ENCODE measurements around the gene PLEKHO2.

PLEKHO2 gene

GRCh38 chr15:64855205-64855975, 13.7 kb downstream of the PLEKHO2 start:
- DNase-seq (ENCODE audit: low read depth, low spot score): no peak

- DNase-seq (ENCODE audit: low read depth, low spot score): no peak
Measured at GRCh38 chr15:64856429-64857145, 14.9 kb downstream of the PLEKHO2 start.

- no peak for DNase-seq (ENCODE audit: low read depth, low spot score)
Measured at GRCh38 chr15:64857421-64857820, 15.7 kb downstream of the PLEKHO2 start.

GRCh38 chr15:64858021-64858575, 16.4 kb downstream of the PLEKHO2 start:
- no peak for DNase-seq (ENCODE audit: low read depth, low spot score)

DNA sequence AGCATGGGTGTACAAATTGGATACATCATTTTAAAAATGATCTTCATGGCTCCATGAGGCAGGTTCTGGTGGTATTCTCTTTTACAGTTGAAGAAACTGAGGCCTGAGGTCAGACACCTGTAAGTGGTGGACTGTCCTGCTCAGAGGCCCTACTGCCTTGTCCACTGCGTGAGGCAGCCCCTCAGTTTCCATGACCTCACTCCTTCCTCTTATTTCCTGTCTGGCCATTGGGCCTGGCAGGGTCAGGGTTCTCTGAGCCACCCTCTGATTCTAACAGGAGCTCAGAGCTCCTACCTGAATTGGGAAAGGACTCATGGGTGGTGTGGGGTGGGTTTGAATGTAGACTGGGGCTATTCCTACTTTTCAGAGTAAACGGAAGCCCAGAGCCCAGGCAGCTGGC, 17.5 kb downstream of the PLEKHO2 start:
- no peak for DNase-seq (ENCODE audit: low read depth, low spot score)

GRCh38 chr15:64861331-64861730, 19.6 kb downstream of the PLEKHO2 start:
- no peak for DNase-seq (ENCODE audit: low read depth, low spot score)

DNA sequence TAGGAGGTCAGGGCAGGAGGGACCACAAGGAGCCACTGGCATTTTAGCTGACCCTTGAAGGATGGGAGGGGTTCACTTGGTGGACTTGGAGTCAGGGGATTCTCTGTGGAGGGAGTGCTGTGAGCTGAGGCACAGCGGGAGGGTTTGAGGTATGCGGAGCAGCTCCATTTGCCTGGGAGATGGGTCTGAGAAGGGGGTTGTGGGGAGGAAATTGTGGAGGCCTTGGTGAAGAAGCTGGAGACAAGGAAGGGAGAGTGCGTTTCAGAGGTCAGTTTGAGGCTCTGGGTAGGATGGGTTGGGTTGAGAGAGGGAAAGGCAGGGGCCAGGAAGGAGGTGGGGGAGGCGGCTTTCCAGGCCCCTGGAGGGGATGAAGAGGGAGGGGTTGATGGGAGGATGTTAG, 20.2 kb downstream of the PLEKHO2 start:
- no peak for DNase-seq (ENCODE audit: low read depth, low spot score)

DNA sequence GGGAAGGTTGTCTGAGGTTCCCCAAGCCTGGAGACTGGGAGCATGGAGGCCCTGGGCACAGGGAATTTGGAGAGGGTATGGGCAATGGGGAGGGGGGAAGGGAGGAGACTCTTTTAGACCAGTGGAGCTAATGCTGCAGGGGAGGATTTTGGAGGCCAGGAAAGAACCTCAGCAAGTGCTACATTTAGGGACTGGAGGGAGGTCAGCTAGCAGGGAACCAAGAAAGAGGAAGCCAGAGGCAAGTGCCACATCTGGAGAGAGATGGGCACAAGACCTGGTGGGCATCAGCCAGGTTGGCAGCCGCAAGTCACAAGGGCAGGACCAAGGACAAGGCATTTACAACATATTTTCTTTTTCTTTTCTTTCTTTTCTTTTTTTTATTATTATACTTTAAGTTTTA, 20.7 kb downstream of the PLEKHO2 start:
- DNase-seq (ENCODE audit: low read depth, low spot score): no peak

DNA sequence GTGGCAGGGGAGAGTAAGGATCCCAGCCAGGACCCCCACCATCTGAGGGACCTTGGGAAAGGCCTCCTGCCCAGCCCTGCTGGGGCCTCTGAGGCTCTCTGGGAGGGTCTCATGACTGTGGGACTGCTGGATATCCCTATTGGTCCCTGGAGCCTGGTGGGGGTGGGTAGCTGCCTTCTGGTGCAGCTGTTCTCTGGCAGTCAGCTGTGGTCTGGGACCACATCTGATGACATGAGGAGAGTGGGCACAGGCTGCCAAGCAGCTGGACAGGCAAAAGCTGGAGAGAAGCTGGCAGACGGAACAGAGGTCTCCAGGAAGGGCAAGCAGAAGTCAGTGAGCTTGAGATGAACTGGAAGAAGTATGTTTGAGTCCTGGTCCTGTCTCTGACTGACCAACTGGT, 22.4 kb downstream of the PLEKHO2 start:
- DNase-seq (ENCODE audit: low read depth, low spot score): no peak

GRCh38 chr15:64865126-64865997, 23.6 kb downstream of the PLEKHO2 start:
- no peak for DNase-seq (ENCODE audit: low read depth, low spot score)

DNA sequence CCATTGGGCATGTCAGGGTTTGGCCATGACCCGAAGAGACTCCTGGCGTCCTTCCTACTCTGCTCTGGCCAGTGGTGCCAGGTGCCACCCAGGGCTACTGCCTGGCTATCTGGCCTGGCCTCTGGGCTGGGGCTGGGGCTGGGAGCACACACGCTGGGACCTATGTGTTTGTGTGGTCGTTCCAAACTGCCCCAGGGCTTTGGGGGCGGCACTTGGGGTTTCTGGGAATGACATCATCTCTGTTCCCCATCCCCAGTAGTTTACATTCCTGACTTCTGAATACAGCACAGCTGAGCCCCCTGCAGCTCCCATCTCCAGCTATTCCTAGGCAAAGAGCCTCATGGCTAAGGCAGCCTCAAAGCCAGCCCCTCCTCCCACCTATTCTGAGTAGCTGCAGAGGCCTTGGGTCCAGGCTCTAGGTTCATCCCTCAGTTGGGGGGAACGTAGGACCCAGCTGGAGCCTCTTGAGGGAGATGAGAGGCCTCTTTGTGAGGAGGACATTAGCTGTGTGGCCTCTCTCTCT, 24.3 kb downstream of the PLEKHO2 start:
- no peak for DNase-seq (ENCODE audit: low read depth, low spot score)

DNA sequence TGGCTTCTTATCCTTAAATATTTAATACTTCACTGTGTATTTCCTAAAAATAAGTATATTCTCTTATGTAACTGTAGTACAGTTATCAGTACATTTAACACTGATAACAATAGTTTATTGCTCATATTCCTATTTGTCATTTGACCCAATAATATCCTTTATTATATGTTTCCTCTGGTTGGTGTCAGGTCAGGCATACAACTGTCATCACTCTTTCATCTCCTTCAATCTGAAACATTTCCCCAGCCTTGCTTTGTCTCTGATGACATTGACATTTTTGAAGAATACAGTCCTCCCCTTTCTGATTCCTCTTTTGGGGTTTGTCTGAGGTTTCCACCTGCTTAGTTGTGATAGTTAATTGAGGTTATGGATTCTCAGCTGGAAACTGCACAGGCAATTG, 27.8 kb downstream of the PLEKHO2 start:
- DNase-seq (ENCODE audit: low read depth, low spot score): no peak

DNA sequence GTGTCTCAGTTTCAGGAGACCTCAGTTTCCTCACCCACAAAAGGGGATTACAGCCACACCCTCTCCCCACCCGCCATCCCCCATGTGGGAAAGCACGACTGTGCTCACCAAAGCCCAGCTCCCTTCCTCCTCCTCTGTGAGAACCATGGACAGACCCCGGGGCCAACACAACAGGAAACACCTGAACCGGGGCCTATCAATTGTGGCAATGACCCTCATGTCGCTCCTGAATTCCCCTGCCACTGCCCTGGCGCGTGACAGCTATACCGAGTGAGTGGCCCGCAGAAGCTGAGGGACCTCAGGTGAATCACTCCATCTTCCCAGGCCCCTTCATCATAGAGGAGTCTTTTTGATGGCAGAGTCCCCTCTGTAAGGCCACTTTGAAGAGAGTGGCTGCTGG, 28.6 kb downstream of the PLEKHO2 start:
- DNase-seq (ENCODE audit: low read depth, low spot score): no peak

- no peak for DNase-seq (ENCODE audit: low read depth, low spot score)
Measured at GRCh38 chr15:64875641-64876223, 34.0 kb downstream of the PLEKHO2 start.

DNA sequence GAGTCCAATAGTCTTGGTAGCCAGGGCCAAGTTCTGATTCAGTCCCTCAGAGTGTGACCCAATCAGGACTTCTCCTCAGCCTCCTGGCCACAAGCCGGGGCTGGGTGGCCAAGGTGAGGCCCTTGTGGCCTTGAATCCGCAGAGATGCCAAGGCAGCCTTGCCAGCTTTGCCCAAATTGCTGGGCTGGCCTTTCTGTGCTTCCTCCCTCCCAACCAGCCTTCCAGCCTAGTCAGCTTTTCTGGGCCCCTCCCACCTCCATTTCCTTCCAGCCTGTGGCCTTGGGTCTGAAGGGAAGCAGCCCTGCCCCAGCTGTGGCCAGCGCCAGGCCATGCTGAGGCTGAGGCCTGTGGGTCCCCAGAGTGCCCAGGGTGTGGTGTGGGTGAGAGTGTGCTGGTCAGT, 35.7 kb downstream of the PLEKHO2 start:
- DNase-seq (ENCODE audit: low read depth, low spot score): no peak

DNA sequence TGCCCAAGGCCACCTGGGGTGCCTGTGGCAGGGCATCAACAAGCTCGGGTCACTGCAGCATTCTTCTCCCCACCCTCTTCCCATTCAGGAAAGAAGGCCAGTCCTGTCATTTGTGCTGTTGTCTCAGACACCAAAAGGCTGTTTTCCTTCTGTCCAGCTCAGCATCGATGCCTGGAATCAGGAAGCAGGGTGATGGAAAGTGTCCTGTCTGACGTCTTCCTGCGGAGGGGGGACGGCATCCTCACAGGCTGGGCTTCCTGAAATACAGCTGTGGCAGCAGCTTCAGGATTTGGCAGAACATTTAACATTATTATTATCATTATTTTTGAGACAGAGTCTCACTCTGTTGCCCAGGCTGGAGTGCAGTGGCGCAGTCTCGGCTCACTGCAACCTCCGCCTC, 37.0 kb downstream of the PLEKHO2 start:
- no peak for DNase-seq (ENCODE audit: low read depth, low spot score)

DNA sequence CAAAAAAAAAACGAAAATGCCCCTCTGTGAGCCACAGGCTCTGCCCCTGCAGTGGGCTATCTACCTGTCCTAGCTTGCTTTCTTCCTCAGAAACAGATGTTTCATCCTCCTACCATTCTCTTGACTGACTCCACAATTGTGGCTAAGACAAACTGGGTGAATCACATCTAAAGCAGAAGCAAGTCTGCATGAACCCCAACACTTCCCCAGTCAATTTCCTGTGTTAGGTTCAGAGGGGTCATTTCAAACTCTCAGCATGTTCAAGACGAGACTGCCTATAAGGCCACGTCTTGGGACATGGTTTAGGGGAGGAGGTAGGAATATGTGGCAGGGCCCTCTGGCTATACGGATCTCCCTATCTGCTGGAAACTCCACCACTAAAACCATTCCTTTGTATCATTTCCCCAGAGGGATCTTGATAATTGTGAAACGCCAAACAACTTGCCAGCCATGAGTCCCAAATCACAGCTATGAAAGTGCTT, 41.4 kb downstream of the PLEKHO2 start:
- no peak for DNase-seq (ENCODE audit: low read depth, low spot score)

DNA sequence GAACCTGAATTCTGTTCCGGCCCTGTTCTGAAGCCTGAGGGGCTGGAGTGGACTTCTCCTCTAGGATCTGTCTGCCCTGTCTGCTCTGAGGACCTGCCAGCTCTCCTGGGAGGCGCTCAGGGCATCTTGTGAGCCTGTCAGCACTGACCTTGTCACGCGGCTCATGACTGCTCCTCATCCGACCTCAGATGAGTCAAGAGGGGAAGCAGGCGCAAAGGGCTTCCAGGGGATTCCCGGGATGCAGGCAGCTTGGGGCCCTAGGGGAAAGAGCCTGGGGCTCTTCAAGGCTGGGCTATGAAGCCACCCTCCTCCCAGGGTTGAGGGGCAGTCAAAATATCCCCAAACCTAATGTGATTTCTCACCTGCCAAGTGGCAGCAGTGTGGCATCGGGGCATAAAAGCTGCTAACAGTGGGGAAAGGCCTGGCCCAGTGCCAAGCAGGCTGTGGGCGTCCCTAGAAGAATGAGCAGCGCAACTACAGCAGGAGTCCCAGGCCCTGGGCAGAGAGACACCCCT, 42.3 kb downstream of the PLEKHO2 start:
- no peak for DNase-seq (ENCODE audit: low read depth, low spot score)

DNA sequence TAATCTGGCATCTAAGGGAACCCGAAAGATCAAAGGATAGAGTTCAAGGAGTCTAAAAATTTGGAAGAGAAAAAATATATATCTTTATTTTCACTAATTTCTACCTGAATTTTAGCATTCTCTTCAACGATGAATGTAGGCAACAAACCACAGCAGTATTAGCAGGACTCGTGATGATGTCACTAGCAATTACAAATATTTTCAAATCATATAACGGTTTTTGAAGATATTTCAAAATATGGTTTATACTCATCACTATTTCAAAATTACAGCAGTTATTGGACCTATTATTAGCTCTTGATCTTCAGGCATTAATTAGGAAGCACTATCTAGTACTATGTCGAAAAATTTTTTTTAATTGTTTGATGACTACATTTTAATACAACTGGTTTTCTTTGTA, 43.0 kb downstream of the PLEKHO2 start:
- no peak for DNase-seq (ENCODE audit: low read depth, low spot score)

- no peak for DNase-seq (ENCODE audit: low read depth, low spot score)
Measured at GRCh38 chr15:64888336-64888735, 46.6 kb downstream of the PLEKHO2 start.

- no peak for DNase-seq (ENCODE audit: low read depth, low spot score)
Measured at GRCh38 chr15:64891561-64891960, 49.8 kb downstream of the PLEKHO2 start.

All from activated CD4-positive, CD25-positive, alpha-beta regulatory T cell treated with anti-CD3 and anti-CD28 coated beads, Interleukin-2, amount 50 U/mL, for 16 hours (primary cell).